A673 (cell line): ENCODE results near the gene FRMD1. TPM values are rescaled to one million over a fixed set of nuclear protein-coding genes. Genes with fewer than 3 reads are reported as not detected.

Experiments
- BruUV-seq: library from RNA; stranded (reverse); fragments of 400-500 nt; replicated peaks from 2 replicates; lab custom pipeline; 2021; lab: Mats Ljungman, UMichigan
- CTCF ChIA-PET: fragments of 300-600 bp; sonication (Branson Sonifier 250); formaldehyde crosslinking; loops from one replicate; lab custom pipeline; 2022; ENCODE audit warnings: antibody characterized with exemption; lab: Charles Lee
- POLR2A ChIA-PET: fragments of 300-600 bp; sonication (Branson Sonifier 250); formaldehyde crosslinking; loops from one replicate; lab custom pipeline; 2022; ENCODE audit warnings: antibody characterized with exemption; ENCODE audit not compliant: low non-redundant PET; lab: Charles Lee
- DNase-seq: peaks from one replicate; pipeline ENCODE4 v3.0.0-alpha.2; 2015; ENCODE audit warnings: low spot score
- H3K27ac ChIP-seq: fragments of 200-600 bp; sonication (generic); 2 replicates; pipeline ENCODE4 v1.5.1; 2016; ENCODE audit warnings: mixed run types, low read depth, mild to moderate bottlenecking, mixed read lengths, antibody characterized with exemption, low read length; ENCODE audit not compliant: poor library complexity, severe bottlenecking
- H3K27me3 ChIP-seq: fragments of 200-600 bp; sonication (generic); replicated peaks from 2 replicates; pipeline ENCODE4 v1.6.1; 2017; ENCODE audit warnings: mixed run types, low read depth, mild to moderate bottlenecking, mixed read lengths, antibody characterized with exemption, low read length; ENCODE audit not compliant: insufficient read depth, poor library complexity
- H3K36me3 ChIP-seq: fragments of 200-600 bp; sonication (generic); 2 replicates; pipeline ENCODE4 v1.6.1; 2016; ENCODE audit warnings: mixed run types, mild to moderate bottlenecking, mixed read lengths, antibody characterized with exemption, low read length; ENCODE audit not compliant: insufficient read depth, poor library complexity, severe bottlenecking
- H3K4me1 ChIP-seq: fragments of 200-600 bp; sonication (generic); 2 replicates; pipeline ENCODE4 v1.6.1; 2017; ENCODE audit warnings: mixed run types, mild to moderate bottlenecking, mixed read lengths, antibody characterized with exemption, low read length; ENCODE audit not compliant: insufficient read depth, poor library complexity, severe bottlenecking
- H3K4me3 ChIP-seq: fragments of 200-600 bp; sonication (generic); 2 replicates; pipeline ENCODE4 v1.5.1; 2016; ENCODE audit warnings: low read depth, mixed run types, mild to moderate bottlenecking, mixed read lengths, low read length; ENCODE audit not compliant: poor library complexity, severe bottlenecking
- H3K9me3 ChIP-seq: fragments of 200-600 bp; sonication (generic); 2 replicates; pipeline ENCODE4 v1.6.1; 2016; ENCODE audit warnings: mixed run types, low read depth, mild to moderate bottlenecking, mixed read lengths, antibody characterized with exemption, low read length; ENCODE audit not compliant: poor library complexity, severe bottlenecking
- CTCF ChIP-seq: fragments of 300-800, 200-600 bp; sonication (generic); conservative IDR thresholded peaks from 2 replicates; pipeline ENCODE4 v1.5.1; 2017; ENCODE audit warnings: low read depth, mild to moderate bottlenecking, antibody characterized with exemption, low read length, moderate library complexity, mixed read lengths
- EZH2 ChIP-seq: fragments of 200-600 bp; sonication (generic); IDR thresholded peaks from 2 replicates; pipeline ENCODE4 v1.6.1; 2017; ENCODE audit warnings: borderline replicate concordance, low read depth, mild to moderate bottlenecking, mixed read lengths, antibody characterized with exemption, low read length; ENCODE audit not compliant: poor library complexity, severe bottlenecking
- intact Hi-C: fragments of 100-400 bp; cut with micrococcal nuclease; formaldehyde crosslinking; loops from one replicate; pipeline ENCODE4 v1.10.0; 2022; ENCODE audit not compliant: unreplicated experiment
- total RNA-seq: library from RNA; stranded (reverse); gene quantifications from 2 replicates; pipeline ENCODE4 v1.2.3, GENCODE V29; 2021

Gene FRMD1
- total RNA-seq, 1 experiment from 2014 or later, result not detected

DNA sequence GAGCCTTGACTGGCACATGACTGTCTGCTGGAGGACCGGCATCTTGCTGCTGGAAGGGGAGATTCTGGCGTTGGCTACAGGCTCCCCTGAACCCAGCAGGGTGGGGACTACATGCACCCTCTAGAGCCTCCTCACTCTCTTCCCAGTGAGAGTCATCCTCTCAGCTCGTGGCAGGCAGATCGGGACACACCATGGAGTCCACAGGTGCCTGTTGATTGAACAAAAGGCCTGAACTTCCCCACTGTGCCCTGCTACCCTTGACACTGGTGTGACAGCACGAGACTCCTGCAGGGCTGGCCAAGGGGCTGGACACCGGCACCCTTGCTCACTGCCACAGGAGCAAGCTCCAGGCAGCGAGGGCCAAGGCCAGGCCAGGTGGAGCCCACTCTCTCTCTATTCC is 8.2 kb downstream of the FRMD1 start:
- no peaks in the 10 kb centered on the region for H3K36me3 ChIP-seq
- intact Hi-C loops, result no loop called here
- no peak for TF ChIP-seq CTCF
- no peak for TF ChIP-seq EZH2
- H3K4me3 ChIP-seq, result no peak overlapping the region
- no peak for DNase-seq
- ChIA-PET CTCF (no interaction called here), POLR2A (no interaction called here)
- H3K4me1 ChIP-seq, result no peaks in the 10 kb centered on the region
- BruUV-seq, result no TSS peak
- H3K9me3 ChIP-seq, result no peaks in the 10 kb centered on the region
- H3K27ac ChIP-seq, result no peak overlapping the region
- no peaks in the 10 kb centered on the region for H3K27me3 ChIP-seq

GRCh38 chr6:168067081-168067759 is 11.8 kb downstream of the FRMD1 start:
- TF ChIP-seq CTCF, result no peak
- TF ChIP-seq EZH2, result no peak
- intact Hi-C loops, result no loop called here
- Histone ChIP-seq H3K36me3 (no peaks in the 10 kb centered on the region), H3K27ac (no peak overlapping the region), H3K4me3 (no peak overlapping the region), H3K4me1 (no peaks in the 10 kb centered on the region), H3K27me3 (no peaks in the 10 kb centered on the region), H3K9me3 (no peaks in the 10 kb centered on the region)
- BruUV-seq, result no TSS peak
- ChIA-PET POLR2A (no interaction called here), CTCF (no interaction called here)
- no peak for DNase-seq

GRCh38 chr6:168064226-168064807 is 14.7 kb downstream of the FRMD1 start:
- Histone ChIP-seq H3K4me3 (no peak overlapping the region), H3K36me3 (no peaks in the 10 kb centered on the region), H3K4me1 (no peaks in the 10 kb centered on the region), H3K27ac (no peak overlapping the region), H3K9me3 (no peaks in the 10 kb centered on the region), H3K27me3 (no peaks in the 10 kb centered on the region)
- TF ChIP-seq CTCF (no peak), EZH2 (no peak)
- ChIA-PET POLR2A (no interaction called here), CTCF (no interaction called here)
- DNase-seq, result no peak
- BruUV-seq, result no TSS peak
- intact Hi-C loops, result no loop called here
